ENCODE results near the gene PARP9. TPM values are rescaled to one million over a fixed set of nuclear protein-coding genes. Genes with fewer than 3 reads are reported as not detected.
"Not testable (repeated sequence)": the region's sequence is repeated elsewhere in the genome, so short reads cannot be mapped to it uniquely, and the experiment has no call there.

Gene PARP9
- total RNA-seq, 2 donors from 2014 or later, result 16.8 to 27.0 TPM

DNA sequence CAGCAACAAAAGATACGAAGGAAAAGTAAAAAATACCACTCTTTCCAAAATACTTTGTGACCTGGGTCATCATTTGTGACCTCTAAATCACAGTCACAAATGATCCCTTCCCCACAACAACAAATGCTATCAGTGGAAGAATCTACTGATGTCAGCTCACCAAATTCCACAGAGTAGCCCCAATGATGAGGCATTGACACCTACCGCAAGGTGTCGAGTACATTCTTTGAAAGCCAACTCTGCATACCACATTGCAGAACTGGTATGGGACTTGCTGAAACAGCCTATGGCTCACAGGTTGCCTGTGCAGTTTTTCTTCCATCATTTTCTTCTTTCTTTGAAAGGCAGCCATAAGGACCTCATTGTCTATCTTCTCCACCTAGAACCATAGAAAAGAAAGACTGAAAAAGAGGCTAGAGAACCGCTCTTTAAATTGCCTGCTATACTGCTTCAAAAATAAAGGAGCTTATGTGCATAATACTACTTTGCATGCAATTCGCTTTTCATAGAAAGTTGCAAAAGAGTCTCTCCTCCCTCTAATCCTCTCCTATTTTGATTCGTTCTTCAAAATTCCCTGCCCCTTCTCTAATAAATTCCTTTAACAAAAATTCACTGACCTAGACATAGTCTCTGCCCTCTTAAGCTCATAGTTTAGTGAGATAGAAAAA lies 28.0 kb downstream of the PARP9 start:
- DNase-seq (no peak), ATAC-seq (no peak)
- intact Hi-C loops (cut with DNase I), result no loop called here

DNA sequence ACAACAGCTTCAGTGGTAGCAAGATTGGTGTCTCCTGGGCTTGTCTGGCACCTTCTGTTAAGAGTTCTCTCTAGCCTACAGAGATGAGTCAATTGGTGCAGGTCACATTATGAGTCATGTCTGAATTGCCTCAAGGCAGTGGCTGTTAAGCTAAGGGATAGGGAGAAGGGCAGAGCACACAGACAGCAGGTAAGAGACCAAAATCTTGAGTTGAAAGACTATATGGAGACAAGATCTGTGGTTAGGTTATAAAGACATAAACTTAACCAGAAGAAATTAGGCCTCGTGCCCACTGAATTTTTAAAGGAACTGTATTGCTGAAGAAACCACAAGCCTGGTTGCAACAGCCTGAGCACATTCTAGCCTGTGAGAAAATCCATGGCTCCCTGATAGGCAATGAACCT lies 30.2 kb downstream of the PARP9 start:
- intact Hi-C loops (cut with DNase I), result no loop called here
- DNase-seq (no peak), ATAC-seq (peak in 1 of 2 donors; percentile 88)

DNA sequence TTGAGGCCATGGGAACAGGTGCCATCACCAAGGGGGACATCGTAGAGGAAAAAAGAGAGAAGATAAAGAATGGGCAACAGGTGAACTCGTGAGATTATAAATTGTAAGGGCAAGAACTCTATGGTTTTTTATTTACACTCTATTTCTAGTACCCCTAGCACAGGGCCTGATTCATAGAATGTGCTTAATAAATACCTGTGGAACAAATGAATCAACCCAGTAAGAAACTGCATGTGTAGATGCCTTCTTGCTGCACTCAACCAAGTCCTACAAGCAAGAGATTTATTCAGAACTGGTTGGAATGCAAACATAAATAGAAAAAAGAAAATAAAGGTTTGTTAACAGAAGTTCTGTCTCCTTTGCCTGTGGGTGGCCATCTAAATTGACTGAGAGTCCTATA lies 30.6 kb downstream of the PARP9 start:
- intact Hi-C loops (cut with DNase I), result no loop called here
- DNase-seq, result no peak
- ATAC-seq, result no peak

DNA sequence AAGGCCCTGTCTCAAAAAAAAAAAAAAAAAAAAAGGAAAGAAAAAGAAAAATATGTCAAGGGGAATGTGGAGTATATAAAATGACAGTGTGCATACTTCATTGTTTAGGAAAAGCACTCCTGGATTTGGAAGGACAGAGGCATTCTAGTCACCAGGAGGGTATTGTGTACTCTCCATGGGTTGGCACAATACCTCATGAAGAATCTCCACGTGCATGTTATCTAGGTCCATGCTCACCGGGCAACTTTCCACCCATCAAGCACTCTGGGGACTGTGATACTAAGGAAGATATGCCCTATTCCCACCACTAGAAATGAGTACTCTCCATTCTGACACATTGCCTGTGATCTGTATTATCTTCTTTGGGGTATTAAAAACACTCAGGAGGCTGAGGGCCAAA lies 33.9 kb downstream of the PARP9 start:
- DNase-seq, result no peak
- intact Hi-C loops (cut with DNase I), result no loop called here
- ATAC-seq, result no peak

DNA sequence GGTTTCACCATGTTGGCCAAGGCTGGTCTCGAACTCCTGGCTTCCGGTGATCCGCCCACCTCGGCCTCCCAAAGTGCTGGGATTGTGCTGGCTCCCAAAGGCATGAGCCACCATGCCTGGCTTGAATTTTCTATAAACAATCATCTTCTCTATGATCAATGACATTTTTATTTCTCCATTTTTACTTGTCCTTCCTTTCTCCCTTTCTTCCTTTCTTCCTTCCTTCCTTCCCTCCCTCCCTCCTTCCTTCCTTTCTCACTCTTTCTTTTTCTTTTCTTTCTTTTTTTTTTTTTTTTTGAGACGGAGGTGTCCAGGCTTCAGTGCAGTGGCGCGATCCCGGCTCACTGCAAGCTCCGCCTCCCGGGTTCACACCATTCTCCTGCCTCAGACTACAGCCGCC lies 40.8 kb downstream of the PARP9 start:
- intact Hi-C loops (cut with DNase I), result no loop called here
- DNase-seq (no peak), ATAC-seq (no peak)

DNA sequence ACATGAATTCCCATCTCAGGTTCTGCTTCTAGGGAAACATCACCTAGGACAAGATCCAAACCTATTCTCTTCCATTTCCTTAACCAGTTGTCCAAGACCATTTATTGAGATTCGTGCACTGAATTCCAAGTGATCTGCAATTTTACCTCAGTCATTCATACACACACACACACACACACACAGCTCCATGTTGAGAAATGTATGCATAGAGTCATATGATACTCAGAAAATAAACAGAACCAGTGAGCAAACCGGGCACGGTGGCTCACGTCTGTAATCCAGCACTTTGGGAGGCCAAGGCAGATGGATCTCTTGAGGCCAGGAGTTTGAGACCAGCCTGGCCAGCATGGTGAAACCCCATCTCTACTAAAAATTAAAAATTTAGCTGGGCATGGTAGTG lies 43.2 kb downstream of the PARP9 start:
- no peak for DNase-seq
- intact Hi-C loops (cut with DNase I), result no loop called here
- ATAC-seq, result no peak

DNA sequence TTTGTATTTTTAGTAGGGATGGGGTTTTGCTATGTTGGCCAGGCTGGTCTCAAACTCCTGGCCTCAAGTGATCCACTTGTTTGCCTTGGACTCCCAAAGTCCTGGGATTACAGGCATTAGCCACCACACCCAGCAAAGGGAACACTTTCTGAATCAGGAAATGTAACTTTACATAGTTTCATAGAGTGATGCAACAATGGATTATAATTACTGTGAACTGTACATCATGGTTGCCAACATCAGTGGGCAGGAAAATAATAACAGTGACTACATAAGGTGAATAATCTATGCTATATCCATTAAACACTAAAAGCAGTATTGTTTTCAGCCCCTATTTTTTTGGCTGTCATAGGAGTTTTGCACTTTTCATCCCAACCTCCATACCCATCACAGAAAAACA lies 44.4 kb downstream of the PARP9 start:
- intact Hi-C loops (cut with DNase I), result no loop called here
- DNase-seq (no peak), ATAC-seq (no peak)

DNA sequence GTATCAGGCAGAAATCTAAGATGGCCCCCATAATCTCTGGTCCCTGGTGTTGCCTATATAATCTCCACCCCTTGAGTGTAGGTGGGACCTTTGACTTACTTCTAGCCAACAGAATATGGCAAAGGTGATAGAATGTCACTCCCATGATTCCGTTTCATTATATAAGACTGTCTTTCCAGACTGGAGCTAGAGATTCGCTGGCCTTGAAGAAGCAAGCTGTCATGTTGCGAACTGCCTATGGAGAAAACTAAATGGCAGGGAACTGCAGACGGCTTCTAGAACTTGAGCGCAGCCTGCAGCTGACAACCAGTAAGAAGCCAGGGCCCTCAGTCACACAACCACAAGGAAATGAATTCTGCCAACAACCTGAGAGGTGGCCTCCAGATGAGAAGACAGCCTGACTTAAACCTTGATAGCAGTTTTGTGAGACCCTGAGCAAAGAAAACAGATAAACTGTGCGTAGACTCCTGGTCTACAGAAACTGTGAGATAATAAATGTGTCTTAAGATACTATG lies 47.2 kb downstream of the PARP9 start:
- intact Hi-C loops (cut with DNase I), result no loop called here
- DNase-seq, result no peak
- ATAC-seq, result no peak

DNA sequence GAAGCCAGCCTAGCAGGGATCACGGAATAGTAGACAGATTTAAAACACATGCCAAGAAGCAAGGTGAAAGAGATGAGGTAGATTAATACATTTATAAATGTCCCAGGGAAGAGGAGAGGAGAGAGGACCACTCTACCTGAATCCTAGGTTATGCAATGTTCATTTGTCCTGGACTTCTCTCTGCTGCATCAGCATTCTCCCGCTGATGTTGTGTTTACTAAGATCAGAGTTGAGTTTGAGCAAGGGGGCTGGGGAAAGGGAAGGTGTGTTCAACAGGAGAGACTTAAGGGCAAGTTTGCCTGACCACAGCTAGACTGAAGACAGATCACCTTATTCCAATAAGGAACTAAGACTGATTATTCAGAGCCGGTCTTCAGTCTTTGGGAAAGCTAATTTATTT lies 48.2 kb downstream of the PARP9 start:
- intact Hi-C loops (cut with DNase I), result no loop called here
- no peak for ATAC-seq
- no peak for DNase-seq

DNA sequence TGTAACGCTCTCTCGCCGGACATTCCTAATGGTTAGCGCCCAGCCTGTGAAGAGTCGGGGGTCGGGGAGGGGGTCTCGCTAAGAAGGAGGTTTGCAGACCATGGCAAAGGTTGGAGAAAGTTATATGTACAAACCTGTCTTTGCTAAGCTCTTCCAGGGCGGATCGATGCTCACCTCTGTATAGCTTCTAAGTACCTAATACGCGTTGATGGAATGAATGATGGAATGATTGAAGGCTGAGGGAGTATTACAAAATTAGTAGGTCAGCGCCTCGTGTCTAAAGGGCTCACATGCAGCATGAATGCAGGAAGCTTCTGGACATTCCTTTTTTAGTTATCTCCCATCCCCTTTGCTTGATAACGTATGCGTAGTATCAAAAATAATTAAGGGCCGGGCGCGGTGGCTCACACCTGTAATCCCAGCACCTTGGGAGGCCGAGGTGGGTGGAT lies 49.1 kb downstream of the PARP9 start:
- no peak for DNase-seq

DNA sequence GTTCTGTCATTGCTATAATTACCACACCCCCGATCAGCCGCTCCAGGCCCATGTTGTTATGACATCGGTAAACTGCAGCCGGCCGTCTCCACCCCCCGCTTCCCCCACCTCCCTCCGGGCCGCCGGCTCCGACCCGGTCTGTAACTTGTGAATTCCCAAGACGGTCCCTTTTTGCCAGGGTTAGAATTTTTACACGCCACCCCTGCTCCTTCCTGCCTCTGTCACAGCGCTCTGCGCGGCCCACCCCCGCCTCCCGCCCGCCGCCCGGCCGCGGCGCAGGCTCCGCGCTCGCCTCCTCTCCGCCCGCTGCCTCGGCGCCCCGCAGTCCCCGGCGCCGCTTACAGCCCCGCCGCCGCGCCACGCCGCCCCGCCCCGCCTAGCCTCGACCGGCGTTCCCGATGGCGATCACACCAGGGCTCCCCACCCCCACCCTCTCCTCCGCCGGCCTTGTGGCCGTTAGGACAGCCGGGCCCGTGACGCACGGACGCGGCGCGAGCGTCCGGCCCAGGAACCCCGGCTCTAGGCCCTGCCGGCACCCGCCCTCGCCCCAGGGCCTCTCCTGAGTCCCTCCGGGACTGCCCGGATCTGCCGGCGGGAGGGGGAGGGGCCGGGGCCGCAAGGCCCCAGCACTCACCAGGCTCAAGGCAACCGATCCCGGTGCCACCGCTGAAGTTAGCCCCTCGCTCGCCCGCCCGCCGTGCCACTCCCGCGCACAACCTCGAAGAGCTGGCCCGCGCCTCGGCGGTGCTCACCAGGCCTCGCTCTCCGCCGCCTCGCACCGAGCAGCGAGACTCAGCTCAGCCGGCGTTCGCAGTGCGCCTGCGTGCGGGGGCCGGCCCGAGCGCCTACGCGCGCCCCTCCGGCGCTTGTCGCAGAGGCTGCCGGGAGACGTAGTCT lies 49.7 kb downstream of the PARP9 start, which contains the start of gene KPNA1:
Gene KPNA1, minus strand, starts transcription at position 817 of the 897 bp plus-strand sequence. CDS start 18,374 bp downstream, outside the sequence.
- ATAC-seq (peak; percentile 96 to 98), DNase-seq (peak; percentile 88)
- intact Hi-C loops (cut with DNase I), result no loop called here

More for the DNA sequence above, 49.1 kb downstream of the PARP9 start:
- ATAC-seq, result no peak
- intact Hi-C loops (cut with DNase I), result no loop called here

DNA sequence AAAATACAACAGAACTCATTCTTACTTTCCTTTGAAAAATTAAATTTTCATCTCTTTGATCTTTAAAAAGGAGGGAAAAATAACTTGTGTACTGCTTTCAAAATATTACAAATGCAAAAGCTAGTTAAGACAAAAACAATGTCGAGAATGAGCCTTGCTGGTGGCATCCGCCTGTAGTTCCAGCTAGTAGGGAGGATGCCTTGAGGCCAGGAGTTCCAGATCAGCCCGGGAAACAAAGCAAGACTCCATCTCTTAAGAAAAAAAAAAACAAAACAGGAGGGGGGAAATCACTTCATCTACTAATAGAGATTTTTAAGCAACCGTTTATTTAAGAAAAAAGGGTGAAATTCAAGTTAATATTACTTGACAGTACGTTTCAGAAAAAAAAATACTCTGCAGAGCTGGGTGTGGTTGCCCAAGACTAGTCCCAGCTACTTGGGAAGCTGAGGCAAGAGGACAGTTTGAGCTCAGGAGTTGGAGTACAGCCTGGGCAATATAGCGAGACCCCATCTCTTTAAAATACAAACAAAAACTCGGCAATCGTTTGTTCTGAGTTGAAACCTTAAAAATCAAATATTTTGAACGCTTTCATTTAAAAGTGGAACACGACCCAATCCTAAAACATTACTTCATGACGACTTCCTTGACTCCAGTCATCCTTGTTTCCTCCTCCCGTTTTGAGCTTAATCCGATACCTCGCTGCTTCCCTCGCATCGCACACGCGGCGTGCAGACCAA lies 50.5 kb downstream of the PARP9 start:
- ATAC-seq (no peak), DNase-seq (no peak)
- intact Hi-C loops (cut with DNase I), result no loop called here

DNA sequence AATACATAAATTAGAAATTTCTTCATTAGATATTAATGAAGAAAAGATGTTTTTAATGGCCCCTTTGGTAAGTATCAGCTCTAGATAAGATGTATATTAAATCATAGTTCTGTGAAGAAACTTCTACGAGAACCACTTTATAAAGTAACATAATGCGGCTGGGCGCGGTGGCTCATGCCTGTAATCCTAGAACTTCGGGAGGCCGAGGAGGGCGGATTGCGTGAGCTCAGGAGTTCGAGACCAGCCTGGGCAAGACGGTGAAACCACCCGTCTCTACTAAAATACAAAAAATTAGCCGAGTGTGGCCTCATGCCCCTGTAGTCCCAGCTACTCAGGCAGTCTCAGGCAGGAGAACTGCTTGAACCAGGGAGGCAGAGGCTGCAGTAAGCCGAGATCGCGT lies 51.8 kb downstream of the PARP9 start:
- intact Hi-C loops (cut with DNase I), result no loop called here
- ATAC-seq (no peak), DNase-seq (no peak)

DNA sequence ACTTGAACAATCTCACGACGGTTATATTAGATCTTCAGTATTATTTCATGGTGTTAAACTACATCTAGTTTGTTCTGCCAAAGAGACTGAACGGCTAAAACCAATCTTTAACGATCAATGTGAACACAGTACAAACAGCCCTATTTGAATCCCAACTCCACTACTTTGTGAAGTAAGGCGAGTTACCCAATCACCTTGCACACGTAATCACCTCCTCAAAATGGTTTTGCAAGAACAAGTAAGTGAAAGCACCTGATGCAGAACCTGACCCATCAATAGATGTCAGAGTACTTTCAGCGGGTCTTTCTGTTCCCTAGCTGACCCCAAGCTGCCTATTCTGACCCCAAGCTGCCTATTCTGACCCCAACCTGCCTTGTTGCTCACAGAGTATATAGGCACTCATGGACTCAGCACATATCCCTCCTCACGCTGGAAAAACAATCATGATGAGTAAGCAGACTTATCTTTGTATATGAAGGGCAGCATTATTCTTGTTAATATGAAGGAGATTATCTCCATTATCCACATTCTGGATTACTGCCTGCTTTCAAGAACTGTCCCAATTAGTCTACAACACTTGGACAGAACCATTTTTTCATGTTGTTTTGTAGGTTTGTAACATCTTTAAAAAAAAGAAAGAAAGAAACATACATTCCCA lies 53.1 kb downstream of the PARP9 start:
- no peak for DNase-seq
- intact Hi-C loops (cut with DNase I), result no loop called here
- ATAC-seq, result no peak

DNA sequence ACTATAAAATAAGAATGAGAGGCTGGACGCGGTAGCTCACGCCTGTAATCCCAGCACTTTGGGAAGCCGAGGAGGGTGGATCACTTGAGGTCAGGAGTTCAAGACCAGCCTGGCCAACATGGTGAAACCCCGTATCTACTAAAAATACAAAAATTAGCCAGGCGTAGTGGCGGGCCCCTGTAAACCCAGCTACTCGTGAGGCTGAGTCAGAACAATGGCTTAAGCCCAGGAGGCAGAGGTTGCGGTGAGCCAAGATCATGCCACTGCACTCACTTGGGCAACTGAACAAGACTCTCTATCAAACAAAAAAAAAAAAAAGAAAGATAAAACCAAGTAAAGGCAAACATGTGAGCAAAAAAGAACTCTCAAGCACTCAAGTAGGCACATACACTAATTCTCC lies 55.2 kb downstream of the PARP9 start:
- intact Hi-C loops (cut with DNase I); DNase-seq: not testable (repeated sequence)
- peak in 1 of 2 donors; percentile 46 for ATAC-seq

DNA sequence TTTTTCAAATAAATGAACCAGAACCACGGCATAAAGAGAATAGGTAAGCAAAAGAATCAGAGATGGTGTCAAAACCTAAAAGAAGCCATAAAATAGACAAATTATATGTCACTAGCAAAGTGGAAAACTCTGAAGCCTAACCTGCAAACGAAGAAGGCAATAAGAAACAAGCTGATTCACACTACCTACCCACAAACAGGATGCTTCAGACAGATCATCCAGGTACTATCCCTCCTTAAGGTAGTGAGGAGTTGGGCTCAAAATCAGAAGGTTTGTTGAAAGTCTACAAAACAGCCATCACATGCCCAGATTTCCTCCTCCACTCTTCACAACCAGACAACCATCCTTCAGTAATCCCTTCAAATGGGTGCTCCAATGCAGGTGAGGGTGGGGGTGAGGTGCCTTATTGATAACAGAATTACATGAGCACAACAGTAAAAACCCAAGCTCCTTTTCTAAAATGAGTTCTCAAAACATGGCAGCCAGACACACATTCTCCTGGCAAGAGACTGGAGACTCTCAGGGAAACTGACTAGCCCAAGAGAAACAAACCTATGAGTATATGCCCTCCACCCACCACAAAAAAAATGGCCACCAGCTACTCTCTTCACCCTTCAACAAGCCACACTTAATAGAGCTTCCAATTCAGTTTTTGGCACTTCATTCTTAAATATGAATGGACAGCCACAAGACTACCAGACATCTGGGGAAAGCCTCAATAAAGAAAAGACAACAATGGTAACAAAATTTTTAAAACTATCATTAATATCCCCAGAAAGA lies 55.8 kb downstream of the PARP9 start:
- no peak for ATAC-seq
- no peak for DNase-seq
- intact Hi-C loops (cut with DNase I), result no loop called here

DNA sequence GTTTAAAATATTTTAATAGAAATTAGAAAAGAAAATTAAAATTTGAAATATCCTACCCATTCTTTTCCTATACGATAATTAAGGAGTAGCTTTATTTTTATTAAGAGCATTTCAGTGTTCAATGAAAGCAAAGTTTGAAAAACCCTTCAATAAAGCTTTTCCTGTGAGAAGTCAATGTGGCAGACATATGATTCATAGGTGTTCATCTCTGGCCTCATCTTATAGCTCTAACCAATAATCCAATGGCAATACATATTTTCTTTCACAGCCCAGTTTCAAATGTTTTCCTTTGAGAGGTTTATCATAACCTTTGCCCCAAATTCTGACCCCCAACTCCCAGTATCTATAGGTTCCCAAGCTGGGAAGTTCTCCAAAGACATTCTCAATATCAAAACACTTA lies 57.6 kb downstream of the PARP9 start:
- DNase-seq, result no peak
- intact Hi-C loops (cut with DNase I), result no loop called here
- ATAC-seq, result no peak

DNA sequence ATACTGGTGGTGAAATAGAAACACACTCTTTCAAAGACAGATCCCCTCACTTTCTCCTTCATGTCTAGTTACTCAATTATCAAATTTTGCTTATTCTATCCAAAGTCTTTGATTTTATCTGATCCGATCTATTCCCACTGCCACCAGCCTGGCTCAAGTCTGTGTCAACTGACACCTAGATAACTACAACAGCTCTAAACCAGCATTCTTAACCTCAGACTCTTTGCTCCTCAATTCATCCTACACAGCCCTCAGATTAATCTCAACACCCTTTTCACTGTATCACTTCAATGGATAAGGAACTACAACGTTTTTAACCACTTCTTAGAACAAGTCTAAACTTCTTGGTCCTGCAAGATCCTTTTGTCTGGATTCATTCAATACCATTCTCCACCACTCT lies 58.4 kb downstream of the PARP9 start:
- ATAC-seq, result no peak
- intact Hi-C loops (cut with DNase I), result no loop called here
- DNase-seq, result no peak

Data from left cardiac atrium (tissue), 4 donors.